CD4-positive, alpha-beta T cell treated with Interleukin-2 at 100 ng/mL for 4 hours (primary cell): ENCODE data around the gene MEP1A.
A peak's percentile ranks its signal among the peaks of the same experiment; 100 is the strongest.
"Not testable (repeated sequence)": the region's sequence is repeated elsewhere in the genome, so short reads cannot be mapped to it uniquely, and the experiment has no call there.

Experiments used
- DNase-seq: peaks from one replicate; pipeline ENCODE4 v3.0.0-alpha.2; 2020; ENCODE audit warnings: low spot score

The MEP1A gene, protein sequence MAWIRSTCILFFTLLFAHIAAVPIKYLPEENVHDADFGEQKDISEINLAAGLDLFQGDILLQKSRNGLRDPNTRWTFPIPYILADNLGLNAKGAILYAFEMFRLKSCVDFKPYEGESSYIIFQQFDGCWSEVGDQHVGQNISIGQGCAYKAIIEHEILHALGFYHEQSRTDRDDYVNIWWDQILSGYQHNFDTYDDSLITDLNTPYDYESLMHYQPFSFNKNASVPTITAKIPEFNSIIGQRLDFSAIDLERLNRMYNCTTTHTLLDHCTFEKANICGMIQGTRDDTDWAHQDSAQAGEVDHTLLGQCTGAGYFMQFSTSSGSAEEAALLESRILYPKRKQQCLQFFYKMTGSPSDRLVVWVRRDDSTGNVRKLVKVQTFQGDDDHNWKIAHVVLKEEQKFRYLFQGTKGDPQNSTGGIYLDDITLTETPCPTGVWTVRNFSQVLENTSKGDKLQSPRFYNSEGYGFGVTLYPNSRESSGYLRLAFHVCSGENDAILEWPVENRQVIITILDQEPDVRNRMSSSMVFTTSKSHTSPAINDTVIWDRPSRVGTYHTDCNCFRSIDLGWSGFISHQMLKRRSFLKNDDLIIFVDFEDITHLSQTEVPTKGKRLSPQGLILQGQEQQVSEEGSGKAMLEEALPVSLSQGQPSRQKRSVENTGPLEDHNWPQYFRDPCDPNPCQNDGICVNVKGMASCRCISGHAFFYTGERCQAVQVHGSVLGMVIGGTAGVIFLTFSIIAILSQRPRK

GRCh38 chr6:46793138-46793537, at the start of gene MEP1A:
Gene MEP1A, plus strand, starts transcription at chr6:46793389. Its CDS starts 10 bp downstream, at chr6:46793399.
- no peak for DNase-seq

- DNase-seq = no peak
These were observed 49.6 kb upstream of the MEP1A start for GRCh38 chr6:46743425-46744158.

GRCh38 chr6:46744159-46744725, 48.9 kb upstream of the MEP1A start:
- not testable (repeated sequence) for DNase-seq

DNA sequence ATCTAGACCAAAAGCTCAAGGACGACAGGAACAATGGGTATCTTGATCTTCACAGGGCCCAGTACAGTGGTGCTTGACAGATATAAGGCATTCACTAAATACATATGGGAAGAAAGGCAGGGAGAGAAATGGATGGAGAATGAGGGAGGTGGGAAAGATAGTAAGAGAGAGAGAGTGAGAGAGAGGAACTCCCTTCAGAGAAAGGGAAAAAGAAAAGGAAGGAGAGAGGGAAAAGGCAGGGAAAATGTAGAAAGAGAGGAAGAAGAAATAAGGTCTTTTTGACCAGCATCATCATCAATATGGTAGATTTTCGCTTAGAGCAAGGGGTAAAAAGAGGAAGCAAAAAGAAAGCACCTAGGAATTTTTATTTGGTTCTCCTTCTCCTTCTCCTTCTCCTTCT, 47.2 kb upstream of the MEP1A start:
- no peak for DNase-seq

DNA sequence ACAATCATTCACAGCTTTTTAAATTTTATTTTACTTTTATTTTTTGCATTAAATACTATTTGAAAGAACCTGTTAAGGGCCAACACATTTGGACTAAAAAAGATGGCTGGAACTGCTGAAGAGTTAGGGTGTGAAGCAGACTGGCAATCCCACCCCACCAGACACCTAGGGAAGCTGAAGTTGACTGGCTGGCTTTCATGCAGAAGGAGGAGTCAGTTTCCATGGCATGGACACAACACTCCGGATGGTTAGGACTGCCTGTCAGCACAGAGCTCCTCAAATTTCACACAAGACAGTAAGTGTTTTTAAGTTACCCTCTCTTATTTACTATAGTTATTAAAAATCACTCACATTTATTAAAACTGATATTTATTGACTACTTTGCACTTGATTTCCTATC, 46.5 kb upstream of the MEP1A start, which contains the start of gene ANKRD66:
Gene ANKRD66, plus strand, starts transcription at position 238 of the 400 bp plus-strand sequence. CDS start 5,016 bp downstream, outside the sequence.
- no peak for DNase-seq

DNA sequence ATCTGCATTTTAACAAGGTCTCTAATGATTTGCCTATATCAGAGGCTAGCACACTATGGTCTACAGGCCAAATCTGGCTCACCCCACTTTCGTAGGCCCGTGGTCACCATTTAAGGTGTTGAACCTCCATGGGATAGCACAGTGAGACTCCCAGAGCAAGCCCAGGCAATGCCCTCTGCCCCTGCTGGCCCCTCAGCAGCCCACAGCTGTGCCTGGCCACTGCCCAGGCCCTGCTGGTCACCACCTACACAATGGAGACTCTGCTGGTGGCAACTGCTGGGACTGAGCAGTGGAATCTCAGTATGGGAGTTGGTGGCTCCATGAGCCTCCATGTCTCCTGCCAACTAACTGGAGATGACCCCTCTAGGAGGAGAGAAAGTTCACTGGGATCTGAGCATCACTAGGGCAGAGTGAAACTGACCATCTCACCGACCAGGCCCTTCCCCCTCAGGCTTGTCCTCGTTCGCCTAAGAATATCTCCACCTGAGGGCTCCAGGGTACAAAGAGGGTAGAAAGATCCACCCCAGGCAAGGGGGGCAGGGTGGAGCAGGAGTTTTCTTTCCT, 44.2 kb upstream of the MEP1A start:
- no peak for DNase-seq

DNA sequence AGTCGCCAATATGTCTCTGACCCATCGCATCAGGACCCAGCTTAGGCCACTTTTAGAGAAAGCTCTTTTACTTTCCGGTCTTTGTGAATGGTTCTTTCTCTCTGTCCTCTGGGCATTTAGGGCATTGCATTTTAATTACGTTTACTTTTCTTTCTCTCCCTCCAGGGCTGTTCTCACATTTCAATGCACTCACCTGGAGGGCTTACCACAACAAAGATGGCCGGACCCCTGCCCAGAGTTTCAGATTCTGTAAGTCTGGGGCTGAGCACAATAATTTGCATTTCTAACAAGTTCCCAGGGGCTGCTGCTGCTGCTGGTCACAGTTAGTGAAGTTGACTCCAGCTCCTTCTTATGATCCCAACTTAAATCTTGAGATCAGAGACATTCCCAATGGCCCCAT, 43.5 kb upstream of the MEP1A start:
- no peak for DNase-seq

DNA sequence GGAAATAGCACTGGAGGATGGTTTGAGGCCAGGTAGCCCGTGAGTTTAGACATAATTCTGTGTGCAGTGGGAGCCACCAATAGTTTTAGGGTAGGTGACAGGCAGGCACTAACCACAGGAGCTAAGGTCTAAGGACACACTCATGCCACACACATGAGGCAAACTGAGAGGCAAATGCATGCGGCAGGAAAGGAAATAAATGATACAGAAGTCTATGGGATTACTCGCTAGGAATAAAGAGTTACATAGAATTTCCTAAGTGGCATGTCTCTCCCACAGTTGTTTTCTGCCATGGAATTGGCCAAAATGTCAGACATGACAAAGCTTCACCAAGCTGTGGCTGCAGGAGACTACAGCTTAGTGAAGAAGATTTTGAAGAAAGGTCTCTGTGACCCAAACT, 41.5 kb upstream of the MEP1A start:
- no peak for DNase-seq

- no peak for DNase-seq
These were observed 37.3 kb upstream of the MEP1A start for GRCh38 chr6:46755865-46756264.

DNA sequence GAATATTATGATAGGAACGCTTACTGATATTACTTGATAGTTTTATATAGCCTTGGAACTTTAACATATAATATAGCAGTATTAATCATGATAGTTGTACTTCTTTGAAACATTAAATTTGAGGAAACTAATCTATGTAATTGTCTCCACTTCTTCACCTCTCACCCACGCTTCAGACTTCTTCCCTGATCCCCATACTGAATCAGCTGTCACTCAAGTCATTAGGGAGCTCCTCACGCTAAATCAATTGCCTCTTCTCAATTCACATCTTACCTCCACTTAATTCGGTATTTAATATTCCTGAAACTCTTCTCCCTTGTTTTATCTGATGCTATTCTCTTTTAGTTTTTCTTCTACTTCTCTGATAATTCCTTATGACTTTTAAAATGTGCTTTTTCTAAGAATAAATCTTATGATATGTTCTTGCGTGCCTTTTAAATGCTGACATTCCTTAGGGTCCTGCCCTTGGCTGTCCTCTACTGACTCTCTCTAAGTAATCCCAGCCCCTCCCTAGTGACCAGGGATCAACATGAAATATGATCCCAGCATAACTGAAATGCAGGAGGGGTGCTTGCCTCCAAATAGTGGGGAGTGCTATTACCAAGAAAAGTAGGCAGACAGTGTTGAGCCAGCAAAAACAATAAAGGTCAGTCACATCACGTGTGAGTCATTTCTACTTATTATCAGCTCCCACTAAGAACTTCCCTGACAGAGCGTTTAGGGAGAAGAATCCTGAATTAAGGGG, 36.5 kb upstream of the MEP1A start:
- DNase-seq = no peak

GRCh38 chr6:46757214-46757596, 36.0 kb upstream of the MEP1A start:
- no peak for DNase-seq

DNA sequence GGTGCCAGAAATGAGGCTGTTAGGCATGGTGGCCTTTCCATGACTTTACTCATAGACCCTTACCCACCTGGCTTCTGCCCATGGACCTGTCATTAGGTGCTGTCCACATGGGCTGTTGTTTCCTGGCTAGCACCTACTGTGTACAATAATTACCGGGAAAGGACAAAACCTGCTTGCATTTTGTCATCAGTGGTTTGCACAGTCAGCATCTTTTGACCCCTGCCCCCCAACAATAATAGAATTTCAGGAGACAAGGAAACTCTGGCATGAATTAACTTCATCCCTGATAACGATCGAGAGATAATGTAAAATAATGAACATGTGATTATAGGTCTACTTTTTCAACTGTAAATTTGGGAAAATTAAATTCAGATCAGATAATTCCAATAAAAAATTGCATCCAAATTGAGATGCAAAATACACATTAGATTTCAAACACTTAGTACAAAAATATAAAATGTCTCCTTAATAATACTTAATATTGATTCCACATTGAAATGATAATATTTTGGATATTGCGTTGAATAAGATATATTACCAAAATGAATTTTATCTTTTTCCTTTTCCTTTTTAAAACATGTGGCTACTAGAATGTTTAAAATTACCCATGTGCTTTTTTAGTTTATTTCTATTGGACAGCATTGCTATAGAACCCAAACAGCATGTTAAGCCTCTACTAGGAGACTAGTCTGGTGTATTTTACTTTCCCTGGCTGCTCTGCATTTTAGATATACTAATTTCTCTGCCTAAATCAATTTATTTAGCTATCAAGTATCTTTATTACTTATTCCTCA, 34.0 kb upstream of the MEP1A start:
- no peak for DNase-seq

DNA sequence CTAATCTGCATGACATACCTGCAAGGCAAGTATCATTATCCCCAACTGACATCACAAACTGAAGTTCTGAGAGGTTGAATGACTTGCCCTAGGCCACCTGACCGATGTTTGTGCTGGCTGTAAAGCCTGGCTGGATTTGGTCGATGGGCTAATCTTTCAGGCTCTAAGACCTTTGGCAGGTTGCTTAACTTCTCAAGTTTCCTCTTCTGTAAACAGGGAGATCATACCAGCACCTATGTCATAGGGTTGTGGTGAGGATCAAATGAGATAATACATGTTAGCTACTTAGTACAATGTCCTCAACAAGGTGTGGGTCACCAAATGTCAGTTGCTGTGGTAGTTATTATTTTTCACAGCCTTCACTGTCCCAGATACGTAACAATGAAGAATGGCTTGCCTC, 32.3 kb upstream of the MEP1A start:
- DNase-seq = no peak

DNA sequence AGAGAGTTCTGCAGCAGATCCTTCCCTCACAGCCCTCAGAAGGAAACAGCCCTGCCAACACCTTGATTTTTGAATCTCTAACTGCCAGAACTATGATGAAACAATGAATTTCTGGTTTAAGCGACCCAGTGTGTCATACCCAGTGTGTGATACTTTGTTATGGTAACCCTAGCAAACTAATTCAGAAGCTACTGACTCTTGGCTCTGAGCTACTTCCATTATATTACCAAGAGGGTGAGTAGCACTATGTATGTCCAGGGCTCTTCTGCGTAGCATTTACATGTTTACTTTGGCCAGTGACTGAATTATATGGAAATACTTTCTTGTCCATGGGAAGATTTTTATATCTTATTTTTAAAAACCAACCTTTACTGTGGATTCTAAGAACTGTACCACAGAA, 29.7 kb upstream of the MEP1A start:
- DNase-seq = no peak

DNA sequence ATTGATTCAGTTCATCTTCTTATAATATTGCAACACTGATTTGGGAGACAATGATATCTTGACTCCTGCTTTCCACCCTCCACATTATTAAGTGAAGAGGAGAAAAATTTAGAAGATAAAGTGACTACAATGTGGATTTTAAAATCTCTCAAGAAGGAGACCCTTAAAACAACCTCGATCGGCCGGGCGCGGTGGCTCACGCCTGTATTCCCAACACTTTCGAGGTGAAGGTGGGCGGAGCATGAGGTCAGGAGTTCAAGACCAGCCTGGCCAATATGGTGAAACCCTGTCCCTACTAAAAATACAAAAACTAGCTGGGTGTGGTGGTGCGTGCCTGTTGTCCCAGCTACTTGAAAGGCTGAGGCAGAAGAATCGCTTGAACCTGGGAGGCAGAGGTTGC, 28.9 kb upstream of the MEP1A start:
- DNase-seq = not testable (repeated sequence)

- no peak for DNase-seq
These were observed 28.2 kb upstream of the MEP1A start for GRCh38 chr6:46764961-46765360.

- no peak for DNase-seq
These were observed 21.2 kb upstream of the MEP1A start for GRCh38 chr6:46772016-46772415.

DNA sequence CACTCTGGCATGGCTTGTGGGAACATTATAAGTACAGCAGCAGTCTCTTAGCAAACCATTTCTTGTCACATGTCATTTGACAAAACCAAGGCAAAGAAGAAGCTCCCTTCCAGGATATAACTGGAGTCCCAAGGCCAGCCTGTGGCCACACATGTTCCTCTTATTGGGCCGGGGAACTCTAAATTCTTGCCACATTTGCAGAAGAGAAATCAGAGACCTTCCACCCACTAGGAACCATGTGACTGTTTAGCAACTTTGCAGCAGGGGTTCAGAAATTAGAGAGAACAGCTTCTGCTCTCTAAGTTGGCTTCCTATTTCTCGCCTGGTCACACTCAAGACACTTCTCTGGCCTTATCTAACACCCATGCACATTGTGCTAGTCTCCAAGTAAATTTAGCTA, 20.4 kb upstream of the MEP1A start:
- DNase-seq = peak; percentile 1

GRCh38 chr6:46773201-46773855, 19.9 kb upstream of the MEP1A start:
- no peak for DNase-seq

GRCh38 chr6:46774736-46775135, 18.5 kb upstream of the MEP1A start:
- DNase-seq = not testable (repeated sequence)
